Dendritic cell treated with granulocyte-macrophage colony-stimulating factor and Interleukin-4, amounts not matched to agents 40 ng/mL and 50 ng/mL, for 4 days (primary cell): Measurements from ENCODE around the gene MICAL3.

Experiments used
- H3K27ac Mint-ChIP-seq: one replicate; pipeline ENCODE4 v1.8.0; 2022; ENCODE audit warnings: mild to moderate bottlenecking, mixed read lengths
- H3K27me3 Mint-ChIP-seq: one replicate; pipeline ENCODE4 v1.8.0; 2022; ENCODE audit warnings: mild to moderate bottlenecking, mixed read lengths
- H3K36me3 Mint-ChIP-seq: one replicate; pipeline ENCODE4 v1.8.0; 2022; ENCODE audit warnings: low read depth, mixed read lengths
- H3K4me1 Mint-ChIP-seq: one replicate; pipeline ENCODE4 v1.8.0; 2022; ENCODE audit warnings: low read depth, mixed read lengths
- H3K4me3 Mint-ChIP-seq: one replicate; pipeline ENCODE4 v1.8.0; 2022; ENCODE audit warnings: mild to moderate bottlenecking, moderate library complexity, mixed read lengths
- H3K9me3 Mint-ChIP-seq: one replicate; pipeline ENCODE4 v1.8.0; 2022; ENCODE audit warnings: mixed read lengths
- intact Hi-C: fragments of 100-400 bp; cut with micrococcal nuclease; formaldehyde crosslinking; loops from one replicate; pipeline ENCODE4 v1.15.0; 2022

The MICAL3 gene

DNA sequence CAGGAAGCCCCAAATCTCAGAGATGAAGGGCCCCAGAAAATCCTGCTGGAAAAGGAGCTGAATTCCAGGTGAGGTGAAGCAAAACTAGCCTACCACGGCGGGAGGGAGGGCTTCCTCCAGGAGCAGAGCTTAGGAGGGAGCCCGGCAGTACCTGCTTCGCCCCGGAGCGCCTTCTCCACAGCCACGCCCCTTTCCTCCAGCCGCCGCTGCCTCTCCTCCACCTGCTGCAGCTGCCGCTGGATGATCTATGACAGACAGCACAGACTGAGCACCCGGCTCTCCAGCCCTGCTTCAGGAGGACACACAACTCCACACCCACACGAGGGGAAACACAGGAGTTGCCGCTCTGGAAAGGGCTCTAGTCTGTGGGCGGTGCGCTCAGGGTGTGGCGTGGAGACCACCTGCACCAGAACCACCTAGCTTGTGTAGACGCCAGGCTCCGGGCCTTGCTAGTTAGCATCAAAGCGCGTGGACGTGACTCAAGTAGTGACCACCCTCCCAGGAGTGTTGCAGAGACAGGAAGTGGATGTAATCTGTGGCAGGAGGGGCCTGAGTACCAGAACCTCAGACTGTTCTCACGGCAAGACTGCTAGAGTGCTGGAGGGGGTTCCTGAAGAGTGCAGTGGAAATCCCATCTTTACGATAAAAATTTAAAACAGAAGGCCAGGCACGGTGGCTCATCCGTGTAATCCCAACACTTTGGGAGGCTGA lies 215.5 kb downstream of the MICAL3 start:
- Mint-ChIP-seq H3K4me1 (no peaks in the 10 kb centered on the region), H3K36me3 (peaks cover 6% of the 10 kb centered on the region), H3K27ac (no peak overlapping the region), H3K27me3 (no peaks in the 10 kb centered on the region), H3K4me3 (no peak overlapping the region), H3K9me3 (no peaks in the 10 kb centered on the region)
- intact Hi-C loops: no loop called here

DNA sequence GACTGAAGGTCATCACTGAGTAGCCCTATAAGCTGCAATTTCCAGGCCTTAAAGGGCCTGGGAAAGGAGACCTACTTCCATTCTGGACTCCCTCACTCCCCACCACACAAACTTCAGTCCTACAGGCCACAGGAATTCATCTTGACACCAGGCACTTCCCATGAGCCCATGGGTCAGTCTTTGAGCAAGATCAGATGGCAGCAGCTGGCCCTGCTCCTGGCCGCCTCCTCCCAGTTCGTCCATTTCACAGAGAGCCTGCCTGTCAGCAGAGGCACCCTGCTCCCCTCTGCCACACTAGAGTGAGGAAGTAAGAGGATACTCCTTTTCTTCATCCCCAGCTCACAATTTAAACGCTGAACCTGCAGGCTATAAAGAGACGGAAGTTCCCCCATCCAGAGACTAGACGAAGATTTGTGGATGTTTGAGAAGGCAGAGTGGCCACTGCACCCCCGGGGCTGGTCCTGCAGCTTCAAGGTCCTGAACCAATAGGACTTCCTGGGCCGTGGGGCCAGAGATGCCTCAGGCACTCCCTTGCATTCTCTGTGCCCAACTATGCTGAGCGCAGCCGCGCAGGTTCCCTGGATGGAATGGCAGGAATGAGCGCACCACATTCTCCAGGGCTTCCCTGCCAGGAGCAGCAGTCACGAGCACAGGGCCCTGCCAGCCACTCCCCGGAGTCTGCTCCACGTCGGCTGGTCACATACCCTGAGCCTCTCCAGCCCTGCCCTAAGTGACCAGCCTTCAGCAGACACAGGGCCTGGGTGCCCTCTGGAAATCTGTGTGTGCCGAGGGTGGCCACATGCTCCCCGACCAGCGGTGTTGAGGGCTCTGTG lies 216.6 kb downstream of the MICAL3 start:
- Mint-ChIP-seq H3K27me3 (peaks cover 2% of the 10 kb centered on the region), H3K36me3 (peaks cover 6% of the 10 kb centered on the region)

DNA sequence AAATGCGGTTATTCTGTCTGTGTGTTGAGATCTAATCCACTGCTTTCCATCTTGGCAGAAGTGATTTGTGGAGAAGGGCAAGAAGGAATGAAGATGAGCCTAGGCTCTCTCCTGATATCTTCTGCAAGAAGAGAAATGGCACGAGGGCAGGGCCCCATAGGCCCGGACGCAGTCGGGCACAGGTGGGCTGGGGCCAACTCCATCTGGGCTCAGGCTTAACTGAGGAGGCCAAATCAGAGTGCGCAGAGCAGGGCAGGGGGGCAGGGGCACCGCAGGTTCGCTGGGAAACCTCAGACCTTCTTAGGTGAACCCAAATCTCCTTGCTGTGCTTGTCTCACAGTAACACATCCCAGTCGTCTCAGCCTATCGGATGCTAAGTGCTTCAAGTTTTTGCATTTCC lies 217.3 kb downstream of the MICAL3 start:
- peaks cover 6% of the 10 kb centered on the region for H3K36me3 Mint-ChIP-seq
- no peak overlapping the region for H3K4me3 Mint-ChIP-seq
- H3K27ac Mint-ChIP-seq: no peak overlapping the region
- H3K4me1 Mint-ChIP-seq: no peaks in the 10 kb centered on the region
- H3K9me3 Mint-ChIP-seq: no peaks in the 10 kb centered on the region
- H3K27me3 Mint-ChIP-seq: peaks cover 2% of the 10 kb centered on the region
- intact Hi-C loops: no loop called here

More for the DNA sequence above, 216.6 kb downstream of the MICAL3 start:
- Mint-ChIP-seq H3K4me3 (no peak overlapping the region), H3K27ac (no peak overlapping the region), H3K9me3 (no peaks in the 10 kb centered on the region), H3K4me1 (no peaks in the 10 kb centered on the region)
- intact Hi-C loops: no loop called here

DNA sequence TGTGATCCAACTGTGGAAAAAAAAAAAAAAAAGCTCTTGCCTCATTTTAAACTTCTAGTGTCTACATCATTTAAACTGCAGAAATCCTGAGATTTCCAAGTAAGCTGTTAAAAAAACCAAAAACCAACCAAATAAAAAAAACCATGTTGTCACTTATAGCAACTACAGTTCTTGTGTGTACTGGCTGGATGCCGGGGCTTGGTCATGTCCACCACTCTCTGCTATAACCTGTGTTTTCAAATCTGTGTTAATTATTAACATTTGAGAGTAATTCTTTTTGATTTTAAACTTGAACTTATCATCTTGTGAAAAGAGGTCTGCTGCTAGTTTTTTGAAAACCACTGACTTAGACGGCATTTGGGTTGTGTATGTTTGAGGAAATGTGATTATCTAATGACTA lies 217.9 kb downstream of the MICAL3 start:
- peaks cover 2% of the 10 kb centered on the region for H3K27me3 Mint-ChIP-seq
- H3K27ac Mint-ChIP-seq: no peak overlapping the region
- no peaks in the 10 kb centered on the region for H3K4me1 Mint-ChIP-seq
- H3K9me3 Mint-ChIP-seq: no peaks in the 10 kb centered on the region
- peaks cover 6% of the 10 kb centered on the region for H3K36me3 Mint-ChIP-seq
- intact Hi-C loops: no loop called here
- no peak overlapping the region for H3K4me3 Mint-ChIP-seq

DNA sequence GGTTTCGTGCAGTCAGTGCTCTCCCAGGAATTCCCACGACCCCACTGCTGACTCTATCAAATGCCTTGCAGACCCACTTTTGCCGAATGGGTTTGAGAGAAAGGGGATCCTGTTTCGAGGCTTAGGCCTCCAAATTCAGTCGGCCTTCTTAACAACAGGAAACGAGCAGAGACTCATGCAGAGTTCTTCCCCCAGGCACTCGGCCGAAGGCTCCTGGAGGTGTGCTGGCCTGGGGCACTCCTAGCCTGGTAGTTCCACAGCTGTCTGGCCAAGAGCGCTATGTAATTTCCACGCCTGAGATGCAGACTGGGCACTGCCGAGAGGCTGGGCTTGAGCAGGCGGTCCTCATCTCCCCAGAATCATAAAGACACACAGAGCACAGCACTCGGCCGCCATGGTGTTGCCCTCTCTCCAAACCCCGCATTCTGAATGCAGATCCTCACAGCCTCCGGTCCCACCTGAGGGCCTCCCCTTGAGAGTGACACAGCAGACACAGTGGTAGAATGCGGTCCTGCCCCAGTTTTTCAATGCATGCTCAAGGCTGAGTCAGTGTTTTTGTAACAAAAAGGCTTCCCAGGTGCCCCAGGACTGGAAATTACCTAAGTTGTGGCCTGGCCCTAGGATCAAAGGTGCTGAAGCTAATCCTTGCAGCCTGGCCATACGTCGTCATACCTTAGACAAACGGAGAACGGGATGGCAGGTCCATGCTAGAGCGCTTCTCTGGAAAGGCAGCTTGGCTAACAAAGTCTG lies 219.9 kb downstream of the MICAL3 start:
- H3K27ac Mint-ChIP-seq: no peak overlapping the region
- H3K4me3 Mint-ChIP-seq: no peak overlapping the region
- peaks cover 6% of the 10 kb centered on the region for H3K36me3 Mint-ChIP-seq
- H3K9me3 Mint-ChIP-seq: no peaks in the 10 kb centered on the region
- H3K4me1 Mint-ChIP-seq: peaks cover 16% of the 10 kb centered on the region
- intact Hi-C loops: no loop called here
- H3K27me3 Mint-ChIP-seq: peaks cover 5% of the 10 kb centered on the region

DNA sequence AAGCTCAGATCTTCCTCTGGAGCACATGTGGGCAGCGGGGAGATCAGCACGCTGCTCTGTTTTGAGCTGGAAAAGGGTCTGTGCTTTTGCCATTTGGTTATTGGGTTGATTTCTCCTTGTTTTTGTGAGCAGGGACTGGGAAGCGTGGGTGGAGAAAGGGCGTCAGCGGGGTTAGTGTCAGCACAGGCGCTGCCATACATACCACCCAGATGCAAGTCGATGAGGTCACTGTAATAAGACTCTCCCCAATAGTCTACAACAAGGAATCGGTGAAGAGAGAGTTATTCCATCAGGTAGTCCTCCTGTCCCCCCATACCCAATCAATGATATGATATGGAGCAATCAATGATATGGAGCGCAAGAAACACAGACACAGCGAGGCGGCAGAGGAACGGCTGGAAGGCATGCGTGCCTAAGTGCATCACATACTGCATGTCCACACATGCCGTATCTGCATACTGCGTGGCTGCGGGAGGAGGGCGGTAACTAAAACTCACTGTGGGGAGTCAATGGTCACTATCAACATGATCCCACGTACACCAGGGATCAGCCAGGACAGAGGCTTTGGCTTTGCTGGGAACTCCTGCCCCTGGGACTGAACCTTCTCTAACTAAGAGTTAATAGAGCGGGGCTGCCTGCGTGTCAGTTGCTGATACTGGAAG lies 220.6 kb downstream of the MICAL3 start:
- no peaks in the 10 kb centered on the region for H3K9me3 Mint-ChIP-seq
- peaks cover 18% of the 10 kb centered on the region for H3K4me1 Mint-ChIP-seq
- H3K36me3 Mint-ChIP-seq: peaks cover 3% of the 10 kb centered on the region
- no peak overlapping the region for H3K4me3 Mint-ChIP-seq
- H3K27ac Mint-ChIP-seq: no peak overlapping the region
- intact Hi-C loops: no loop called here
- H3K27me3 Mint-ChIP-seq: peaks cover 5% of the 10 kb centered on the region

DNA sequence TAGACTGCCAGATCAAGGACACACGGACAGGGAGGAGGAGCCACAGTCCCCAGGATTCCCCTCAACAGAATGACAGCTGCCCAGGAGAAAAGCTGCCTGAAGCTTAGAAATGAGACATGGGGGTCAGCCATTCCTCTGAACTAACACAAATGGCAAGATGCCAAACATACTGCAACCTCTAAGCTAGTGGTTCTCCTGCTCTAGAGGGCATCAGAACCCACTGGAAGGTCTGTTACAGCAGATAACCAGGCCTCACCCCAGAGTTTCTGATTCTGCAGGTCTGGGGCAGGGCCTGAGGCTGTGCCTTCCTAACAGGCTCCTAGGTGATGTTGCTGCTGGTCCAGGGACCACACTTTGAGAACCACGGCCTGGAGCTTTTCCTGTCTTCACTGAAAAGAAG lies 221.5 kb downstream of the MICAL3 start:
- H3K4me3 Mint-ChIP-seq: no peak overlapping the region
- no peaks in the 10 kb centered on the region for H3K9me3 Mint-ChIP-seq
- intact Hi-C loops: no loop called here
- H3K27ac Mint-ChIP-seq: peak overlapping the region; percentile 35
- no peaks in the 10 kb centered on the region for H3K36me3 Mint-ChIP-seq
- peaks cover 22% of the 10 kb centered on the region for H3K4me1 Mint-ChIP-seq
- peaks cover 5% of the 10 kb centered on the region for H3K27me3 Mint-ChIP-seq

DNA sequence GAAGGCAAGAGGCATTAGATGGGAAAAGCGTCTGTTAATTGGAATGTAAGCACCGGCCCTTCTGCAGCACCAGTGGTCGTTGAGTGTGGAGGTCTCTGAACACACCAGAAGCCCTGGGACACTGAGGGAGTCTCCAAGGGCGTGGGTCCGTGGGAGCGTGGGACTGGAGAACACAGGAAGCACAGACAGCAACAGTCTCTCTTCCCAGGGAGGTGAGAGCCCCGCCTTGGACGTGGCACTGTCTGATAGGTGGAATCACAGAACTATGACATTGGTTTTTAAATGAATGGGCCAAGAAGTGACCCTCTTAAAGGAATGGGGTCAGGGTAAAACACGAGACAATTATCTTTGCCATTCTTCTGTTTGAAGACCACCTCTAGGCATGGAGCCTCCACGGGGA lies 221.9 kb downstream of the MICAL3 start:
- Mint-ChIP-seq H3K4me3 (no peak overlapping the region), H3K27ac (peak overlapping the region; percentile 35)

DNA sequence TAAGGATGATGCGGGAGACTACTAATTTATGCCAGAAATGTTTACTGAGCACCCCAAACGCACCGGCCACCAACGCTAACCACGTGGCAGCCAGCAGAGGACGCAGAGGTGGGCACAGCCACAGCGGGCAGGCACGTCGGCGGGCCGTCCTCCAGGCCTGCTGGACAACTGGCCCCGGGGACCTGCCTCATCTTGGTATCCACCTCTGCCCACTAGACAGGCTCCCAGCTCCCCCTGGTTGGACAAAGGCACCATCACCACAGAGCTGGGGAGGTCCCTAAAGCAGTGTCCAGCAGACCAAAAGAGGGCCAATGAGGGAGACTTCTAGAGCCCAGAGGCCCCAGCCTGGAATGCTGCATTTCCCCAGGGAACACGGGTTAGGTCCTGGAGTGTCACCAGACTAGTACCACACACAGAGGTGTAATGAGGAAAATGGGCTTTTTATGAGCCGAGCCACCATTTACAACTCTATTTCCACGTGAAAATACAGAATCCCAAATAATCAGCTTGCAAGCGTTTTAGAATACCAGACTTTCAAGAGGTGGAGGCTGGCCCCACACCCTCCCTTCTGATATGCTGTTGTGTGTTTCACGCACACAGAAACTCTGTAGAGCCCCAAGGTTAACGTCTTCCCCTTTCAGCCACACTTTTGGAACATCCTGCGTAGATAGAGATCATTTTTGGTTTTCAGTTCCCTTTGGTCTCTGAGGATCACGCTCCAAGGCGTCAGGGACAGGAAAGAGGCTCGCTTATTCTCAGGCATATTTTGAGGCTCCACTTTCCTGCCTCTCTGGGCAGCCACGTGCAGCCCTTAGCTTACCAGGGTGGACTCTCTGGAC lies 226.4 kb downstream of the MICAL3 start:
- intact Hi-C loops: loop anchor here (1.0 to 2.0 kb wide), 2 partner anchors 17 to 279 kb away; partner anchors contain the start of gene PEX26
- peaks cover 55% of the 10 kb centered on the region for H3K4me1 Mint-ChIP-seq
- H3K9me3 Mint-ChIP-seq: no peaks in the 10 kb centered on the region

More for the DNA sequence above, 221.9 kb downstream of the MICAL3 start:
- H3K4me1 Mint-ChIP-seq: peaks cover 27% of the 10 kb centered on the region
- peaks cover 5% of the 10 kb centered on the region for H3K27me3 Mint-ChIP-seq
- intact Hi-C loops: no loop called here
- H3K36me3 Mint-ChIP-seq: no peaks in the 10 kb centered on the region
- no peaks in the 10 kb centered on the region for H3K9me3 Mint-ChIP-seq

DNA sequence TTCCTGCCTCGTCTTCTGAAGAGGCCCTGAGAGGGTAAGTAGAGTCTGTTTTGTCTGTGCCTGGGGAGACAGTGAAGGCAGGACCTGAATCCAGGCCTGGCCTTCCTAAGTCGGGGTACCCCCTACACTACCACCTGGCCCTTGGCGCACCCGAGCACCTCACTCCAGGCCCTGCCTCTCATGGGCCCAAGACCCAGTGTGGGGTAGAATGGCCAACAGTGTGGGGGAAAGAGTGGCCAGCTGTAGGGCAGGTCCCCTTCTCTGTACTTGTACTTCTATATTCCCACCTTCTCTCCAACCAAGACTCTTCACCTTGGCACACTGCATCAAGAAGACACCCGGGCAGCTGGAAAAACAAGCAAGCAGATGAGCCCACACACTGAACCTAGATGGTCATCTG lies 227.7 kb downstream of the MICAL3 start:
- intact Hi-C loops: no loop called here

More for the DNA sequence above, 226.4 kb downstream of the MICAL3 start:
- Mint-ChIP-seq H3K27ac (peak overlapping the region; percentile 38), H3K4me3 (no peak overlapping the region), H3K27me3 (peaks cover 11% of the 10 kb centered on the region), H3K36me3 (no peaks in the 10 kb centered on the region)

DNA sequence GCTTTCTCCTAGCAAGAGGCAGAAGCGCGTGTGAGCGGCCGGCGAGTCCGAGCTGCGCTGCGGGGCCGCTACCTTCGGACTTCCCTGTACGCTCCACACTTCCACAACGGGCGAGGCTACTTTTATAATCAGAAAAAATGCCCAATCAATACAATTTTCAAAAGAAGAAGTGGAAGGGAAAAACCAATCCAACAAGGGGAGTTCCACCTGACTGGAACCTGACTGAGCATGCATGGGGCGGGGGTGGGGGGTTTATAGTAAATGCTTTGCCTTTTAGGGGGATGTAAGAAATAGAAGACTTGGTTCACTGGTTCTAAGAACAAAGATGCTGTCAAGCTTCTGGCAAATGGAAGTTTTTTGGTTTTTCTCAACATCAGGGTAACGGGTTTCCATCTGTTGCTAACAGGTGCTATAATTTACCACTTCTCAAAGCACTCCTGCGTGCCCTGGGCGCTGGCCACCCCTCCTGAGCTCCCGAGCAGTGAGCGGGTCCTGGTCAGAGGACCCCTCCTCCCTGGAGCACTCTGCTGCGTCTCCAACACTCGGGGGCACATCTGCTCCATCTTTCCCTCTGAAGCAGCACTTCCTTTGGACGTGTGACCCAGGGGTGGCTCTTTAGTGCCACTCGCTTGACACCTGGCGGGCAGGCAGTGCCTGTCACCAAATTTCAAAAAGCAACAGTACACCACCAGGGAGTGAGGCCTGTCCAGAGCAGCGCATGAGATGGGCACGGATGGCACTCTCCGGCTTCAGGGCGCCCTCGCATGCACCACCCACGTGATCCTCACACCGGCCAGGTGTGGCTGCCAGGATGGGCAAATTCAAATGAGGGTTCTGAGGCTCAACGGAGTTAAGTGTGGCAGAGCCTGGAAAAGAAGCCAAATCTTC lies 228.5 kb downstream of the MICAL3 start:
- Mint-ChIP-seq H3K9me3 (no peaks in the 10 kb centered on the region), H3K4me3 (no peak overlapping the region), H3K4me1 (peaks cover 53% of the 10 kb centered on the region), H3K27ac (peak overlapping the region; percentile 31), H3K36me3 (no peaks in the 10 kb centered on the region), H3K27me3 (peaks cover 11% of the 10 kb centered on the region)
- intact Hi-C loops: no loop called here

More for the DNA sequence above, 227.7 kb downstream of the MICAL3 start:
- Mint-ChIP-seq H3K4me1 (peaks cover 55% of the 10 kb centered on the region), H3K36me3 (no peaks in the 10 kb centered on the region), H3K9me3 (no peaks in the 10 kb centered on the region), H3K27me3 (peaks cover 11% of the 10 kb centered on the region), H3K27ac (peak overlapping the region; percentile 43), H3K4me3 (no peak overlapping the region)
